Neural crest cell (in vitro differentiated cells): ENCODE results near the gene SF3B4. TPM values are rescaled to one million over a fixed set of nuclear protein-coding genes. Genes with fewer than 3 reads are reported as not detected.

Experiments used
- DNase-seq: peaks from one replicate; pipeline ENCODE4 v3.0.0; 2021; ENCODE audit warnings: low read depth, mixed read lengths, low spot score
- H3K27ac Mint-ChIP-seq: one replicate; pipeline ENCODE4 v1.8.0; 2021; ENCODE audit warnings: mild to moderate bottlenecking, mixed read lengths; ENCODE audit not compliant: unreplicated experiment
- H3K27me3 Mint-ChIP-seq: 2 replicates; pipeline ENCODE4 v1.8.0; 2021; ENCODE audit warnings: low read depth, mild to moderate bottlenecking, mixed read lengths
- H3K36me3 Mint-ChIP-seq: 2 replicates; pipeline ENCODE4 v1.8.0; 2021; ENCODE audit warnings: low read depth, mild to moderate bottlenecking, mixed read lengths
- H3K4me1 Mint-ChIP-seq: 2 replicates; pipeline ENCODE4 v1.8.0; 2021; ENCODE audit warnings: mixed read lengths
- H3K4me3 Mint-ChIP-seq: one replicate; pipeline ENCODE4 v1.8.0; 2021; ENCODE audit warnings: mild to moderate bottlenecking, mixed read lengths
- H3K9me3 Mint-ChIP-seq: 2 replicates; pipeline ENCODE4 v1.8.0; 2021; ENCODE audit warnings: mixed read lengths
- CTCF ChIP-seq: fragments of 200-600 bp; sonication (generic); conservative IDR thresholded peaks from 2 replicates; pipeline ENCODE4 v1.5.0; 2021; ENCODE audit warnings: antibody characterized with exemption, mild to moderate bottlenecking
- total RNA-seq: library from RNA; stranded (reverse); gene quantifications from 2 replicates; pipeline ENCODE4 v1.2.1, GENCODE V29; 2021

The SF3B4 gene
- total RNA-seq, 1 donor from 2014 or later: 90.9 TPM

GRCh38 chr1:149926296-149926695 is 1.3 kb downstream of the SF3B4 start:
- H3K27ac Mint-ChIP-seq: no peak overlapping the region
- peaks cover 25% of the 10 kb centered on the region for H3K36me3 Mint-ChIP-seq
- H3K4me1 Mint-ChIP-seq: peaks cover 34% of the 10 kb centered on the region

DNA sequence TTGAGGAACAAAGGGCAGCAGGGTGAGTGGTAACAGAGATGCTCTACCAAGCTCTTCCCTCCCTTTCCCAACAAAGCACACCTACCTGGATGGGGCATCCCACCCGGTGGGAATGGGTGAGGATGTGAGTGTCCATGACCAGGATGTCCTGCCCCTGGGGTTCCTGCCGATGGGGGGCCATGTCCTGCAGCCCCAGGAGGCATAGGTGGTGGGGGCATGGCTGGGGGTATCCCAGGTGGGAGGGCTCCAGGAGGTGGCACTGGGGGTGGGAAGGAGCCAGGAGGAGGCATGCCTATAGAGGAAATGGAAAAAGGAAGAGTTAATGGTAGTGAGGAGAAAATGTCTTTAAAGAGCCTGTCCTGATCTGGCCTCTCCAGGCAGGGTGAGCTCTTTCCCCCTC is 1.9 kb downstream of the SF3B4 start:
- Mint-ChIP-seq H3K9me3 (no peaks in the 10 kb centered on the region), H3K27ac (no peak overlapping the region), H3K4me3 (peak overlapping the region; percentile 96), H3K36me3 (peaks cover 25% of the 10 kb centered on the region), H3K4me1 (peaks cover 34% of the 10 kb centered on the region), H3K27me3 (no peaks in the 10 kb centered on the region)
- TF ChIP-seq CTCF: no peak
- DNase-seq: no peak

More at GRCh38 chr1:149926296-149926695, 1.3 kb downstream of the SF3B4 start:
- Mint-ChIP-seq H3K9me3 (no peaks in the 10 kb centered on the region), H3K4me3 (peak overlapping the region; percentile 96), H3K27me3 (no peaks in the 10 kb centered on the region)
- DNase-seq: no peak
- no peak for TF ChIP-seq CTCF

DNA sequence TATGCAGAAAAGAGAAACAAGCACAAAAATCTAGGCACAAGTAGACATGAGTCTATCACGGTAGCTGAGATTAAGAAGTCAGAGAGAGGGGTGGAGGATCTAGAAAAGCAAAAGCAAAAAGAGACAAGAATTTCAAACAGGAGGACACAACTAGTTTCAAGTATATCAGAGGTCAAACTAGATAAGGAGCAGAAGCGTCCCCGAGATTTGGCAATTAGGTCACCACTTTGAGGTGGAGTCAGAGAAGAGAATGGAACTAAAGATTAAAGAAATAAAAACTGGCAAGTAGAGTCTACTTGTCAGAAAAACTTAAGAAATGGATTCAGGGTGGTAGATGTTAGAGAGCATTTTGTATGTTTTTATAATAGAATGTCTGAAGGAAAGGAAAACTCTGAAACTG is 2.3 kb downstream of the SF3B4 start:
- peaks cover 25% of the 10 kb centered on the region for H3K36me3 Mint-ChIP-seq
- no peak for DNase-seq
- H3K9me3 Mint-ChIP-seq: no peaks in the 10 kb centered on the region
- no peak for TF ChIP-seq CTCF
- no peaks in the 10 kb centered on the region for H3K27me3 Mint-ChIP-seq
- H3K4me1 Mint-ChIP-seq: peaks cover 34% of the 10 kb centered on the region
- H3K4me3 Mint-ChIP-seq: peak overlapping the region; percentile 77
- no peak overlapping the region for H3K27ac Mint-ChIP-seq

GRCh38 chr1:149923626-149924025 is 4.0 kb downstream of the SF3B4 start:
- H3K36me3 Mint-ChIP-seq: peaks cover 25% of the 10 kb centered on the region
- peak overlapping the region; percentile 76 for H3K4me3 Mint-ChIP-seq
- no peak overlapping the region for H3K27ac Mint-ChIP-seq
- H3K9me3 Mint-ChIP-seq: no peaks in the 10 kb centered on the region
- DNase-seq: no peak
- peaks cover 35% of the 10 kb centered on the region for H3K4me1 Mint-ChIP-seq
- H3K27me3 Mint-ChIP-seq: no peaks in the 10 kb centered on the region
- TF ChIP-seq CTCF: no peak

- Mint-ChIP-seq H3K4me1 (peaks cover 35% of the 10 kb centered on the region), H3K36me3 (peaks cover 9% of the 10 kb centered on the region), H3K4me3 (peak within 1 kb of the TSS; percentile 86), H3K9me3 (no peaks in the 10 kb centered on the region), H3K27me3 (no peaks in the 10 kb centered on the region), H3K27ac (peak within 1 kb of the TSS; percentile 71)
- TF ChIP-seq CTCF: no peak
- DNase-seq: peak; percentile 33
These were observed 9.9 kb downstream of the SF3B4 start, which contains the start of gene SV2A for GRCh38 chr1:149917571-149918144. SV2A (minus strand) TSS chr1:149917844; CDS start chr1:149913840, 4,004 bp downstream.
